GM21515 (cell line): ENCODE results near the gene TMEM54.
"Not testable (repeated sequence)": the region's sequence is repeated elsewhere in the genome, so short reads cannot be mapped to it uniquely, and the experiment has no call there.

ENCODE experiments used
- ATAC-seq: cut with Tn5 transposase; IDR thresholded peaks from one replicate; pipeline ENCODE4 v1.9.1; 2021; ENCODE audit not compliant: unreplicated experiment

Gene TMEM54

GRCh38 chr1:32919811-32920733 is 18.9 kb upstream of the TMEM54 start:
- ATAC-seq: no peak

GRCh38 chr1:32918179-32918578 is 17.0 kb upstream of the TMEM54 start:
- no peak for ATAC-seq

DNA sequence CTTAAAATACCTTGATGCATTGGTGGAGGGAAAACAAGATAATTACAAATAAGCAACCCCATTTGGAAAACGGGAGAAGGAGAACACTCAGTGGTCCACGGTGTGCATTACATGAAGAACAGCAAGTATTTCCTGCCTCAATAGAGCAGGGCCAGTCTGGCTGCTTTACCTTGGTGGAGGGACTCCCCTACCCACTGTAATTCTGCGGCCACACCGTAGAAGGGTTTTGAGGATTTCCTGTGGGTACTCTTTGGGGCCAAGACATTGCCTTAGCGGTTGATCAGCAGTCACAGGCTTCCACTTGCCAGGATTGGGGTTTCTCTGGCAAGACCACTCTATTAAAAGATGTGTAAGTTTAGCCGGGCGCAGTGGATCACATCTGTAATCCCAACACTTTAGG is 16.3 kb upstream of the TMEM54 start:
- no peak for ATAC-seq

DNA sequence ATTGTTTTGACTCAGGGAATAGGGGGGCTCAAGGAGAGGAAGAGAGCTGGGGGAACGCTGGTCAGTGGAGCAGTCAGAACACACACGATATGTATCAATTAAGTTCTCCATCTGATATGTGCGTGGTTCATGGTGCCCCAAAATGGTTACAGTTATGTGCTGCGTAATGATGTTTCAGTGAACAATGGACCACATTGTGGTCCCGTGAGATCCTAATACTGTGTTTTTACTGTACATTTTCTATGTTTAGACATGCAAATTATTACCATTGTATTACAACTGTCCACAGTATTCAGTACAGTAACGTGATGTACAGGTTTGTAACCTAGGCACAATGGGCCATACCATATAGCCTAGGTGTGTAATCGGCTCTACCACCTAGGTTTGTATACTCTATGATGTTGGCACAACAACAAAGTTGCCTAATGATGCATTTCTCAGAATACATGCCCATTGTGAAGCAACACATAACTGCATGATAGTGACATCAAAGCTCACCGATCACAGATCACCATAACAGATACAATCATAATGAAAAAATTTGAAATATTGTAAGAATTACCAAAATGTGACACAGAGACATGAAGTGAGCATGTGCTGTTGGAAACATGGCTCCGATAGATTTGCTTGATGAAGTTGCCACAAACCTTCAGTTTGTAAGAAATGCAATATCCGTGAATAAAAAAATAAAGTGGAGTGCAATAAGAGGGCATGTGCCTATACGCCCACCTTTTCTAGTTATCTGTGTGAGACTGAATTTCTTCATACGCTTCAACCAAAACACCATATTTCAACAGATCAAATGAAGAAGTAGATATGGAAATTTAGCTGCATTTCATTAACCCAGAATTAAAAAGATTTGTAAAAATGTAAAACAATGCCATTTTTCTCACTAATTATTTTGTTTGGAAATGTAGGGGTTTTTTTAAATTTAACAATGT is 14.8 kb upstream of the TMEM54 start:
- ATAC-seq: no peak

DNA sequence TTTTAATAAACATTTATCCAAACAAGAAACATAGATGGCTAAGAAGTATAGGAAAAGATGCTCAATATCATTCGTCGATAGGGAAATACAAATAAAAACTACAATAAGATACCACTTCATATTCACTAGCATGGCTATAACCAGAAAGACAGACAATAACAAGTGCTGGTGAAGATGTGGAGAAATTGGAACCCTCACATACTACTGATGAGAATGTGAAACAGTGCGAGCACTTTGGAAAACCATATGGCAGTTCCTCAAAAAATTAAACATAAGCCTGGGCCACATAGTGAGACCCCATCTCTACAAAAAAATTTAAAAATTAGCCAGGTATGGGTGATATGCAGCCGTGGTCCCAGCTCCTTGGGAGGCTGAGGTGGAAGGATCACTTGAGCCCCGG is 9.1 kb upstream of the TMEM54 start:
- ATAC-seq: no peak

- no peak for ATAC-seq
These were observed 6.2 kb upstream of the TMEM54 start for GRCh38 chr1:32907435-32907834.

DNA sequence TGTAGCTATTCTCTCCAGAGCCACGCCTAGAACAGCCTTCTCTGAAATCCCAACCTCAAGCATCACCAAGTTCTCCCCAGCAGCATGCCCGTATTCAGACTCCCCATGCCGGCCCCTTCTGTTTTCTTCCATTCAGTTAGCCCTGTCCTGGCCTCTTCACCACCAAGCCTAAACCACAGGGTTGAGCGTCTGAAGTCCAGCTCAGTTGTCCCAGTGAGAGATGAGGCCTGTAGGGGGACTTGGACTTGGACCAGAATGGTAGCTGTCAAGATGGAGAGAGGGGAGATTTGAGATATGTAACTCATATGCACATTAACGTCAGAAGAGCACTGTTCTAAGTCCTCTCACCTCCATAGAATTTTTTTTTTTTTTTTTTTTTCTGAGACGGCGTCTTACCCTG is 5.5 kb upstream of the TMEM54 start:
- ATAC-seq: no peak

DNA sequence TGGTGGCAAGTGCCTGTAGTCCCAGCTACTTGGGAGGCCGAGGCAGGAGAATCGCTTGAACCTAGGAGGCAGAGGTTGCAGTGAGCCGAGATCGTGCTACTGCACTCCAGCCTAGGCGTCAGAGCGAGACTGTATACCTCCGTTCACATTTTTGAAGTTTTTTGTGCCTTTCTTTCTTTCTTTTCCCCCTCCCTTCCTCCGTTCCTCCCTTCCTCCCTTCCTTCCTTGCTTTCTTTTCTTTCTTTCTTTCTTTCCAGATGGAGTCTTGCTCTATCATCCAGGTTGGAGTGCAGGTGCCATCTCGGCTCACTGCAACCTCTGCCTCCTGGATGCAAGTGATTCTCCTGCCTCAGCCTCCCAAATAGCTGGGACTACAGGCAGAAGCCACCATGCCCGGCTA is 4.4 kb upstream of the TMEM54 start:
- ATAC-seq: not testable (repeated sequence)

DNA sequence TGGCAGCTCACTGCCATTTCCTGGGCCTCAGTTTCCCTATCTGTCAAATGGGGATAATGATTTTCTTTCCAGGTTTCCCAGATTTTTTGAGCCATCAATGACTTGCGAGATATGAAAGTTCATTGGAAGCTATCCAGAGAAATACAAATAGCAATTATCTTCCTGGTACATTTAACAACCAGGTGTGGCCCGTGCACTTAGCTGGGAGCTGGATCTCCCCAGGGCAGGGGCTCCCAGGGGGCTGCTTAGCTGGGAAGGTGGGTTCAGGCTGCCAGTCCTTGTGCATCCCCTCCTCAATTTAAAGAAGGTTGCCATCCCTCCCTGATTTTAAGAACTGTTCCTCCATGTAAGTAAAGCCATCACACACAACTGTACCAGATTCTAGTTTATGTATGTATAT is 3.6 kb upstream of the TMEM54 start:
- no peak for ATAC-seq

- no peak for ATAC-seq
These were observed 3.0 kb upstream of the TMEM54 start for GRCh38 chr1:32903991-32904785.

- ATAC-seq: no peak
These were observed 1.3 kb upstream of the TMEM54 start for GRCh38 chr1:32902535-32902920.

- no peak for ATAC-seq
These were observed 790 bp upstream of the TMEM54 start for GRCh38 chr1:32901823-32902534.

GRCh38 chr1:32900371-32900955 is 726 bp downstream of the TMEM54 start:
- ATAC-seq: no peak

- ATAC-seq: no peak
These were observed 1.4 kb downstream of the TMEM54 start for GRCh38 chr1:32899586-32900296.

DNA sequence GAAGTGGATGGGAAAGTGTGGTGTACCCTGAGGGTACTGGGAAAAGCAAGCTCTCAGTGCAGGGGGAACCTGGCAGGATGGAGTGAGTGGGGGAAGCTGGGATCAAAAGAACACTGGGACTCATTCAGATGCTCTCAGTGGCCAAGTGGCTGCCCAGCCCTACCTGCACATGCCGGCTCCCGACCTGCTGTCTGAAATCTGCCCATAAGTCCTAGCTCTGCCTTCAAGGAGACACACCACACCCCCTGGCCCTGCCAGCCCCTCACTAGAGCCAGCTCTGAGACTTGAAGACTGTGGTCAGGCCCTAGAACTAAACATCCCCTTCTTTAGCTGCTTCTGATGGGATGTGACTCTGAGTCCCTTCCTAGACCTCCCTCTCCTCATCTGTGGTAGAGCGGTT is 2.2 kb downstream of the TMEM54 start:
- ATAC-seq: no peak

DNA sequence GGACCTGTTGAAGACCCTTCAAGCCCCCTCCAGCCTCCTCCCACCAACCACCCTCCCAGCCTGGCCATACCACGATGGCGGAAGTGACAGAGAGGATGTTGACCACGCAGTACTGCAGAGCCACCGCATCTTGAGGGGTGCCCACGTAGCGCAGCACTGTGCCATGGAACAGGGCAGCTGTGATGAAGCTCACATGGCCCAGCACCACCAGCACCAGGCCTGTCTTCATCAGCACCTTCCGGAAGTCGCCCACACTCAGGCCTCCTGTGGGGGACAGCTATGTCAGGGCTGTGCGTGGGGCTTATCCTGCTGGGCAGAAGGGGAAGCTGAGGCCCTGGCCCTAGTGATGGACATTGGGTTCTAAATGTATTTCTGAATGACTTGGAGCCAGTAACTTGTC is 3.1 kb downstream of the TMEM54 start:
- ATAC-seq: no peak

DNA sequence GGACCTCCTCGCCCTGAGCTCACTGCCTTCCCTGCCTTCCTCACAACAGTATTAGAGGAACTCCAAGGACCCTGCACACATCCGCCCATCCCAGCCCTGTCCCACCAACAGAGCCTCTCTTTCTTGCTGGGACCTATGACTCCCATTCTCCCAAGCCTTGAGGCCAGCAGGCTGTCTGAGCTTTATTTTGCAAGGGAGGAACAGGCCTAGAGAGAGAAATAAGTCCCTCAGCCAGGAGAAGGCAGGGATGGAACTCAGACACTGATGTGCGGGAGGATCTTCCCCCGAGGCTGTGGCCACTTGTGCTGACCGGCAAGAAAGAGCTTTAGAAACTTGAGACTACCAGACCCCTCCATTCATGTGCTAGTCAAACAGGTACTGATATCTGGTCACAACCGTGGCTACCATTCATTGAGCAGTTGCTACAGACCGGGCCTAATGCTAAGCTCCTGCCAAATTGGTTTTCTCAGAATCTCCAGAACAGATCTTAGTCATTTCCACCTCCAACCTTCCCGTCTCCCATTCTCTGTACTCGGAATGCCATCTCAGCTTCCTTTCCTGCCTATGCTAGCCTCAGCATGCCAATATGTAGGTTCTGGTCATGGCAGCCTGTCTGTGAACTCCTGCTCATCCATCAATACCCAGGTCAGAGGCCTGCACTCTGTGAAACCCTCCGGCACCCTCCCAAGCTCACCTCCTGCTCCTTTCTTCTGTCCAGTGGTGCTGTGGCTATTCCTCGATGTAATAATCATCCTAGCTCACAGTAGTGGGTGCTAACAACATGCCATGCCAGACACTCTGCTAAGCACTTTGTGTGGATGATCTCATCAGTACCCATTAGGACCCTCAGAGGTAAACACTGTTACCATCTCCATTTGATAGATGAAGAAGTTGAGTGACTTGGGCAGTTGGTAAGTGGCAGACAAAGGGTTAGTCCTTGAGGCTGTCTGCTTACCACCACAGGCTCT is 3.8 kb downstream of the TMEM54 start:
- no peak for ATAC-seq

GRCh38 chr1:32896451-32896850 is 4.7 kb downstream of the TMEM54 start:
- ATAC-seq: no peak
